ENCODE data around the gene RIPOR3.
"Not testable (repeated sequence)": the region's sequence is repeated elsewhere in the genome, so short reads cannot be mapped to it uniquely, and the experiment has no call there.

RIPOR3 gene

DNA sequence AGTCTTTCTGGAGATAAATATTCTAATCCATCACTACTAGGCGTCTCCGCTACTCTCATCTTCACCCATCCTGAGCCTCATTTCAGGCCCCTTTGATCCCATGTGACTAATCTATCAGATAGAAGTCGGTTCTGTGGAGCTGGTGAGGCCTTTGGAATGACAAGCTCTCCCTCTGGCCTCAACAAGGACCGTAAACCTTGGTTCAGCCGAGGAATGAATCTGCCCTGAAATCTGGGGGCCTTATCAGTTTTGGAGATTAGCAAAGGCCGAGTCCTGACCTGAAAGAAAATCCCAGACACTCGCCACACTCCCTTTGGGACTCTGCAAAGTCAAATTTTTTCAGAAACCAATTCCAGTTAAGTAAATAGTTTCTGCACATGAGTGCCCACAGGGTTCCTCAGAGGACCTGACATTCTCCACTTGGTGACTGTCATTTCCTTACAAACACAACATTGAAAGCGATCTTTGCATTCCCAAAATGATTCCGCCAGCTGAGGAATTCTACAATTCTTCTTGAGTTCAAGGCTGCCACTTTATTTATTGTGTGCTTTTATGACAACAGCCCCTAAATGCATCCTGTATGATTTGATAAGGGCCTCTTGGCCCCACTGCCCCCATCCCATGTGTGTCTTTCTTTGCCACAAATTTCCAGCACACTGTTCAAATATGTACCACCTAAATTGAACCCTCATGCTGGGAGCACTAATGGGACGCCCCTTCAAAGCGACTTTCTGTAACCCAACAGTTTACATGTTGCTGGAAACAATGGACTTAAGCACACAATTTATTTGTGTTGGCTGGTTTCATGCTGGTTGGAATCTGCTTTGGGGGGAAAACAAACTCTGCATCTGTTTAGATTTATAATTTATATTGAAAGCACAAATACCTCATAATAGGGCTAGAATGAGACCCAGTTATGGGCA, 10.0 kb upstream of the RIPOR3 start:
- DNase-seq = no peak

DNA sequence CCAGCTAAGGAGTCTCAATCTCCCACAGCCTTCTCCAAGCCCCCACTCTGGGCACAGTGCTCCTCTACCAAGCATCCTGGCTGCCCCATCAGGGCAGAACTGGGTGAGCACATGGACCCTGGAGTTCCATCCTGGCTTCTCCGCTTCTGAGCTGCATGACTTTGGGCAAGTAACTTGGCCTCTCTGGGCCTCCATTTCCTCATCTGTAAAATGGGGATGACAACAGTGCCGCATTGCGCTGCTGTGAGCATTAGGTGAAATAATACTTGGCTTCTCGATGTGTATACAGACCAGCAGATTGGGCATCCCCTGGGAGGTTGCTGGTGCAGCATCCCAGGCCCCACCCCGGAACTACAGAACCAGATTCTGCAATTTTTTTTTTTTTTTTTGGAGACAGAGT, 8.3 kb upstream of the RIPOR3 start:
- no peak for DNase-seq

DNA sequence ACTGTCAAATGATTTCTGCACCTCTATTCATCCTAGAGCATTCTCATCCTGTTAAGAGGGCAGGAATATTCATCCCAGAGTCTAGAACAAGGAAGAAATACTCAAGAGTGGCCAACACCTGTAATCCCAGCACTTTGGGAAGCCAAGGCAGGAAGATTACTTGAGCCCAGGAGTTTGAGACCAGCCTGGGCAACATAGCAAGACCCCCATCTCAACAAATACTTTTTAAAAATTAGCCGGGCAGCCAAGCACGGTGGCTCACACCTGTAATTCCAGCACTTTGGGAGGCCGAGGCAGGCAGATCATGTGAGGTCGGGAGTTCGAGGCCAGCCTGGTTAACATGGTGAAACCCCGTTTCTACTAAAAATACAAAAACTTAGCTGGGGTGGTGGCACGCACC, 6.9 kb upstream of the RIPOR3 start:
- not testable (repeated sequence) for DNase-seq

DNA sequence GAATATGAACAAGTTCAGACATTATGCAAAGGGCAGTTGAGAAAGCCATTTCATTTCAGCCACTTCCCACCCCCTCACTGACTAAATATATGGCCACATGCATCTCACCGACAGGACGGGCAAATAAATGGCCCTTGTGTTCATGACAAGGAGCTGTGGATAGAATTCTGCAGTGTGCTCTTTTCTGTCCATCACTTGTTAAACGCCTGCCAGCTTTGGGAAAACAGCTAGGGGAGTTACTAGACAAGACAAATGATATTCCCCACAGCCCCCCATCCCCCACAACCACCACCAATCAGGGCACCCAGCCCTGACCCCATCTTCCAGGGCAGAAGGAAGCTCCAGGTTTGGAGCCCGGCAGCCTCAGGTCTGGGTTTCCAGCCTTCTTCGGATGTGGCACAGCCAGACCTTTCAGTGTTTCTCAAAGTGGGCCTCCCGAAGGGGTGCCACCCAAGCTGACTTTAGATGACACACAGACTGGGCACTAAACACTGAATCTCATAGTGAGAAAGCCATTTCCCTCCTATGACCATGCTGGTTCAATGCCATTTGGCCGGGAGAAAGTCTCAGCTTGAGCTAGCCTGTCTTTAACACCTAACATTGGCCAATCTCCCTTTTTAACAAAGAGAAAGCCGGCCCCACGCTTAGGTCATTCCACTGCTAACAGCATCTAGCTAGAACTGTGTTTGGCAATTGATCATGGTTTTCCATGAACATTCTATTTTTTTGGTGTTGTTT, 4.0 kb upstream of the RIPOR3 start:
- DNase-seq = no peak

DNA sequence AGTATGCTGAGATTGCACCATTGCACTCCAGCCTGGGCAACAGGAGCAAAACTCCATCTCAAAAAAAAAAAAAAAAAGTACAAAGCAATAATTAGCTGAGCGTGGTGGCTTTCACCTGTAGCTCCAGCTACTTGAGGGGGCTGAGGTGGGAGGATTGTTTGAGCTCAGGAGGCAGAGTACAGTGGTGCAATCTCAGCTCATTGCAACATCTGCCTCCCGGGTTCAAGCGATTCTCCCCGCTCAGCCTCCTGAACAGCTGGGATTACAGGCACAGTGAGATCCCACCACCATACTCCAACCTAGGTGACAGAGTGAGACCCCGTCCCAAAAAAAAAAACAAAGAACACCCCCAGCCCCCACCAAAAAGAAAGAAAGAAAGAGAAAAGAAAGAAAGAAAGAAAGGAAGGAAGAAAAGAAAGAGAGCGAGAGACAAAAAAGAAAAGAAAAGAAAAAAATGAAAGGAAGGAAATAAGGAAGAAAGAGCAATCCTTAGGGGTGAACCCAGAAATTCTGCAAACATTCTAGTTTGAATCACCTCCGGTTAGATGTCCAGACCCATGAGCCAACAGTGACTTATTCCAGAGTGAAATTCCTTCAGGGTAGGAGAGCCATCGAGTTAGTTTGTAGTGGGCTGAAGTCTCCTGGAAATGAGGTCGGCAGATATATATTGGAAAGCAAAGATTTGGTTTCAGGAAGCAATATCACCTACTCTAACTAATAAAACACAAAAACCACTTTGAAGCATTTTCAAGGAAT, 3.2 kb upstream of the RIPOR3 start:
- no peak for DNase-seq

DNA sequence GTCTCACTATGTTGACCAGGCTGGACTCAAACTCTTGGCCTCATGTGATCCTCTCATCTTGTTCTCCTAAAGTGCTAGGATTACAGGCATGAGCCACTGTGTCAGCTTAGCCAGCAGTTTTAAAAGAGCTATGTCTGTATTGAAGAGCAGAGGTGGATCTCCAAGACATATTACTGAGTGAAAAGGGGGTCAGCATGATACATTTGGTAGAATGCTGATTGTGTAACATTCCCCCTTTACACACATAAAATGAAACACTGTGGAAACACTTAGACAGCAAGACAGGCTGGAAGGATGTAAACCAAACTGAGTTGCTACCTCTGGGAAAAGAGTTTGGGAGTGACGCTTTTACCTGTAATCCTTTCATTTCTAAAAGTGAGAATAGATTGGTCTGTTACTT, 1.7 kb upstream of the RIPOR3 start:
- no peak for DNase-seq

DNA sequence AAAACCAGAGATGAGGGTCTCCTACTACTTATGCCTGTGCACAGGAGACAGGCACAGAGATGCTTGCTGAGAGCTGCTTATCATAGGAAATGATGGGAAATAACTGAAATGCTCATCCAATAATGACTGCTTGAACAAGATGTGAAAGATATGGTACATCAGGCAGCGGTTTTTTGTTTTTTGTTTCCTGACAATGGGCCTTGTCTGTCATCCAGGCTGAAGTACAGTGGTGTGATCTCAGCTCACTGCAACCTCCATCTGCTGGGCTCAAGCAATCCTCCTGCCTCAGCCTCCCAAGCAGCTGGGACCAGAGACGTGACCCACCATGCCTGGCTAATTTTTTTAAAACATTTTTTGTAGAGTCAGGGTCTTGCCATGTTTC, 1.2 kb upstream of the RIPOR3 start:
- DNase-seq = no peak

DNA sequence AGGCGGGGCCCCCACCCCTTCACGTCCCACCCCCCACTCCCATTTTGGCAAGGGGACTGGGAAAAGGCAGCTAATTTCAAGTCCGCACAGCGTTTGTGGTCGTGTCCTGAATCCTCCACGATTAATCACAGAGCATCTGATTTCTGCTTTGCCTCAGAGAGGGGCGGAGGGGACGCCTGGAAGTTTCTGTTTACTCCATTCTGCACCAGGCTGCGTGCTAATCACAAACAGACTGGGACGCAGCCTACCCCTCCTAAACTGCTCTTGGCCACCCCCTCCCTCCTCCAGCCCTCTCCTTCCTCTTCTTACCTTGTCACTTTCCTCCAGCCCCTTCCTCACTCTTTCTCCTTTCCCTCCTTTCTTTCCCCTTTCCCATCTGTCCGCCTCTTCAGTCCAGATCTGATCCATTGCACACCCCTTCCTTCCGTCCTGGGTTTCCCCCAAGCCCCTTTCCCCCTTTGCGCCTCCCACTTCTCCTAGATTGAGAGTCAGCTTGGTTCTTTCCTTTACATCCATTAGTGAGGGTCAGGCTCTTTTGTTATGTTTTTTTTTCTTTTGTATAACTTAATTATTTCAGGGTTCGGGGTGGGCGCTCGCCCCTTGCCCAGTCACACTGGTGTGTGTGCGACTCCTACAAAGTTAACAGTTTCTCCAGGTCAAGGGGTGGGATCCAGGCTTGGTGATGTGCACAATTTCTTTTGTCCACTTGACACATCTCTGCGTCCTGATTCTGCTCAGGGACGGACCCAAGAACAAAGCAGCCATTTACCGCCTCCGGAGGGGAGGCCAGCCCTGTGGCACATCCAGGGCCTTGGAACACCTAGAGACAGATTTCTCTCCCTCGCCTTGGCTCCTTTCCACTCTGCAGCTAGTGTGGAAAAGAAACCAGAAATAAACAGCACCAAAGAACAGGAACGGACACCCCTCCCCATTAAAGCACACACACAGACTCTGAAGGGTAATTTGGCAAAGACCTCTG, 520 bp upstream of the RIPOR3 start:
- DNase-seq = peak in 1 of 2 experiments; percentile 24

DNA sequence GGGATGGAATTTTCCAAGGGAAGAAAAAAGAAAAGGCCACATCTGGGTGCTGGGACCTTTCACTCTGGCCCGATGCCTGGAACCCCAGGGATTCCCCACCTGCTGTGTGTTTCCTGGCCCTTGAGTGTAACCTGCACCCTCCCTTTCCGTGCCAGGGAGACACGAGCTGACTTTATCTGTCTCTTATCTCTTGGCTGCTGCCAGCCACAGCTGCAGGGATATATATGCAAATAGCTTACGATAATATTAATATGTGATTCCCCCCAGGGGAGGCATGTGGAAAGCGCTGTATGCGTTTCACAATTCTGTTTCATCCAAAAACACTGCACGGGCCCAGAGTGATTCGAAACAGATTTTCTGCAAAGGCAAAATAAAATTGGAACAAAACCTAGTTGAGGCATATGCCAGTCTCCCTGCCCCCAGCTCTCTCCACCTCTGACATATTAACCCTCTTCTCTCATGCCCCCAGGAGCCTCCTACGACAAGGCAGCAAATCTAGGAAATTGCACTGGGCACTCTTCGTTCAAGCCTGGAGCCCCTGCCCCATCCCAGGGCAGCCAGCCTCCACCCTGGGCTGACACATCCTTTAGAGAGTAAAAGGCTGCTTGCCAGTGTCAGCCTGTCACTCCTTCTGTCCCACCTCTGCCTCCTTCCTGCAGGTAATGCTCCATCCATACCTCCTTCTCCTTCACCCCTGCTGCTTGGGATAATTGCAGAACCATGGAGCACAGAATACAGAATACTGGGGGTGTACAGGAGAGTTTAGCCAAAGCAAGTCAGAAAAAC, 1.3 kb downstream of the RIPOR3 start:
- DNase-seq = peak; percentile 94 to 95

DNA sequence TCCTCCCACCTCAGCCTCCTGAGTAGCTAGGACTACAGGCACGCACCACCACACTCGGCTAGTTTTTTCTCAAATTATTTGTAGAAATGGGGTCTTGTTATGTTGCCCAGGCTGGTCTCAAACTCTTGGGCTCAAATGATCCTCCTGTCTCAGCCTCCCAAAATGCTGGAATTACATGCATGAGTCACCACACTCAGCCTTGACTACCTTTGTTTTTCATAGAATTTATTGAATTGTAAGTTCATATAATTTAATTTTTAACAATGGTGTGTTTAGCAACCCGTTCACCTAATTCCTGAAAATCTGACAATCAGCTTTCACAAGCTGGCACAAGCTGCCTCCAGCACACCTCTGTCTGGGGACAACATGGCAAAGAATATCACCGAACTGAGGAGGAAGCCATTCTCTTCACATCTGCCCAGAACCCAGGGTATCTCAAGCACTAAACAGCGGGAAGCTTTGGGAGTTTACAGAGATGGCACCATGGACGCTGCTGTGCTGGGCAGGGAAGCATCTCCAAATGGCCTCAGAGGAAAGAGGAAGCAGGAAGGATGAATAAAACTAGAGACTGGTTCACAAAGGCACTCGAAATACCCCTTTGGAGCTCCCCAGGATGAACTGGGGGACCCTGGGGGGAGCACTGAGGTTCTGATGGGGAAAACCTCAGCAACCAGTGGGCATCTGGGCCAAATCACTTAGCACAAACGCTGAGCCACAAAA, 2.9 kb downstream of the RIPOR3 start:
- DNase-seq = no peak

DNA sequence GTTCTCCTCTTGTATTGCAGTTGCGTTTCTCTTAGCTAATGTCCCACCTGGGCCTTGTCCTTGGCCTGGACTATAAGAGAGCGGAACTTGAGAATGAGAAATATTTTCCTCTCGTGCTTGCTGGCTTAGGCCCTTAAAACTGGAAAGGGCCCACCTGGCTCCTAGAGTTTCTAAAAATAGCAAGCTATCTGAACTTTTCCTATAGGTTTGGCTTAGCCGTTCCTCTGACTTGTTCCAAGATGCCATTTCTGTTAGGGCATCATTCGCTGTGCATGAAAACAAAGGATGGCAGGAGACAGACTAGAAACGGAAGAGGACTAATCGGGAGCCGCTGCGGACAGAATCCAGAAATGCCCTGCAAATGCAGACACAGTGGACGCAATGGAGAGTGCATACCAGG, 4.5 kb downstream of the RIPOR3 start:
- no peak for DNase-seq

DNA sequence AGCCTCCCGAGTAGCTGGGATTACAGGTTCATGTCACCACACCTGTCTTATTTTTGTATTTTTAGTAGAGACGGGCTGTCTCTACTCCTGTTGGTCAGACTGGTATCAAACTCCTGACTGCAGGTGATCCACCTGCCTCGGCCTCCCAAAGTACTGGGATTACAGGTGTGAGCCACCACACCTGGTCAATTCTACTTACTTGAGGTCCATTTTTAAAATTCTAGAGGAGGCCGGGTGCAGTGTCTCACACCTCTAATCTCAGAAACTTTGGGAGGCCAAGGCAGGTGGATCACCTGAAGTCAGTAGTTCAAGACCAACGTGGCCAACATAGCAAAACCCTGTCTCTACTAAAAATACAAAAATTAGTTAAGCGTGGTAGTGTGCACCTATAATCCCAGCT, 7.8 kb downstream of the RIPOR3 start:
- DNase-seq = no peak

DNA sequence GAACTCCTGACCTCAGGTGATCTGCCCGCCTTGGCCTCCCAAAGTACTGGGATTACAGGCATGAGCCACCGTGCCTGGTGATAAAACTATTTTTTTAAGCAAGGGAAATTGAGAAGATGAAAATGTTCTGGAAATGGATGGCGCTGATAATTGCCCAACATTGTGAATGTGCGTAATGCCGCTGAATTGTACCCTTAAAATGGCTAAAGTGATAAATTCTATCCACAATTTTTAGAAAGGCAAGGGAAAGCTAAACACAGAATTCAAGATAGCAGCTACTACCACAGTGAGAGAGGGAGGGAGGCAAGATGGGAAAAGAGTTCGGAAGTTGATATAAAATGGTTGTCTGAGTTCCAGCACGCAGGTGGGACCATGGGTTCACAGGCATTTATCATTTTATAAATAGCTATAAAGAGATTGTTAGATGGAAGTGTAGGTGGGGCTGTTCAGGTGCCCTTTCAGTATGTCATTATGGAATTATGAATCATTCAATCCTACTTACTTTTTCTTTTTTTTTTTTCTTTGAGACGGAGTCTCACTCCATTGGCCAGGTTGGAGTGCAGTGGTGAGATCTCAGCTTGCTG, 8.3 kb downstream of the RIPOR3 start:
- no peak for DNase-seq

DNA sequence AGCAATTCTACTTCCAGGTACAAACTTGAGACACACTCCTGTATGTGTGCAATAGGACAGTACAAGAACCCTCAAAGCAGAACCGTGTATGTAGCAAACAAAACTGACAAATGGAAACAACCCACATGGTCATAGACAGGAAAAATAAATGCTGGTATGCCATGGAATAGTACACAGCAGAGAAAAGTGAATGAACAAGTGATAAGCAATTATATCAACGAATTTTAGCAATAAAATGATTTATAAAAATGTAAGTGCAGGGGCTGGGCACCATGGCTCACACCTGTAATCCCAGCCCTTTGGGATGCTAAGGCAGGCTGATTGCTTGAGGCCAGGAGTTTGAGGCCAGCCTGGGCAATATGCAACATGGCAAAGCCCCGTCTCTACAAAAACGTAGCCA, 9.3 kb downstream of the RIPOR3 start:
- no peak for DNase-seq

DNA sequence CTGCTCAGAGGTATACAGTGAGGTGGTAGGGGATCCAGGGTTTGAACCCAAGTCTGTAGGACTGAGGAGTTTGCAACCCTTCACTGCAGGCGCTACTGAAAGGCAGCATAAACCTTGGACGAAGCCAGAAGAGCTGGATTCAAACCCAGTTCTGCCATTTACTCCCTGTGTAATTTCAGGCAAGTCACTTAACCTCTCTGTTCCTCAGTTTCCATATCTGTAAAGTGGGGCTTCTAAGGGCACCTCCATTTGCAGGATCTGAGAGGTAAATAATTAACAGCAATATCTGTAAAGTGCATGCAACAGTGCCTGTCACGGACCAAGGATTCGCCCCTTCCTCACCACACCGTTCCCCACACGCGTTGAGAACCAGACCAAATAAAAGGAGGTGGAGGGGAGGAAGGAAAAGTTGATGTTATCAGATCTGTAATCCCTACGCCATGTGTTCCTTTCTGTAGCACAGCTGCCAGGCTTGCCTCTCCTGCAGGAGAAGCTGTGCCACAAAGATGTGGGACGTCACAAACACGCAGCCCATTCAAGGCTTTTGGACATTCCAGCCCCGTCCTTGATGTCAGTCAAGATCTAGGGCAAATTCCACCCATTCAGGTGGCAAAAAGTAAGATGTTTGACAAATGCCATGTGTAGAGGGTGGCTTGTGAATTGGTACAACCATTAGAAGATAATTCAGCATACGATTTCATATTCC, 9.8 kb downstream of the RIPOR3 start:
- no peak for DNase-seq

DNA sequence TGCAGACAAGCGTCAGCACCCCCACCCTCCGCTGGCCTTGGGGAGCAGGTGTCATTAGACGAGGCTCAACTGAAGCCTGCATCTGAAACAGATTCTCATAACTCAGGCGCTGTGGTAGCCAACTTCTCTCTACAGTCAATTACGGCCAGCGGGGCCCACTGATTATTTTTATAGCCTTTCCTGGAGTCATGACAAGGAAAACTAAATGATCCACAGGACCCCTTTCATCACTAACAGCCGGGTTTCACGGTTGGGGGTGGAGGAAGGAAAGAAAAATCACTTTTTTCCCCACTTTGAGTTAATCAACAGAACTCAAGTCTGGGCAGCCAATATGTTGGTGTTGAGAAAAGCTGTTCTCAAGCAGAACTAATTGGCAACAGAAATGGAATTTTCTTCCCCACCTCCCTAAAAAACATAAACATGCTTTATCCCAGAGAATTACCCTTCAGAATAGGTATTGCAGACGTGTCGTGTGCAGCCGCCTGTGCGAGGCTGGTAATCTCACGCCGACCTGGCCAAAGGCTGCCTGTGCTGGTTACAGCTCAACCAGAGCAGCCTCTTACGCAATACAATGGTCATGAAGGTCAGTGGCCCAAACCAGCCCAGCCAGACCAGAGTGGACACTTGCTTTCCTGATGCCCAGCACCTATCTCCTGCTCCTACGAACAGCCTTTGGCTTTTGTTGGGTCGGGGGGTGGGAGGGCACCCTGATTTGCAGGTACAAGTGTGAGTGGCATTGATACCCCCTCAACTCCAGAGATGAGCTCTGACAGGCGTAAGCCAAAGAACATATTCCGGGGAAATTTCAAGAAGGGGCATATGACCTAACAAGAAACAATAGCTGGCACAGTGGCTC, 11.0 kb downstream of the RIPOR3 start:
- no peak for DNase-seq

DNA sequence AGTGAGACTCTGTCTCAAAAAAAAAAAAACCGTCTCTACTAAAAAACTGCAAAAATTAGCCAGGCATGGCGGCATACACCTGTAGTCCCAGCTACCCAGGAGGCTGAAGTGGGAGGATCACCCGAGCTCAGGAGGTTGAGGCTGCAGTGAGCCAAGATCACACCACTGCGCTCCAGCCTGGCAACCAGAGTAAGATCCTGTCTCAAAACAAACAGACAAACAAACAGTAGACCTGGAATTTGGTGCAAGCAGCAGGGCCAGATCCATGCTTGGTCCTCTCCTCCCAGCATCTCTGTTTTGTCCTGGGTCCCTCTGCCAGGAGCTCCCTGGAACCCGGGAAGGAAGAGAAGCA, 11.6 kb downstream of the RIPOR3 start:
- no peak for DNase-seq

DNA sequence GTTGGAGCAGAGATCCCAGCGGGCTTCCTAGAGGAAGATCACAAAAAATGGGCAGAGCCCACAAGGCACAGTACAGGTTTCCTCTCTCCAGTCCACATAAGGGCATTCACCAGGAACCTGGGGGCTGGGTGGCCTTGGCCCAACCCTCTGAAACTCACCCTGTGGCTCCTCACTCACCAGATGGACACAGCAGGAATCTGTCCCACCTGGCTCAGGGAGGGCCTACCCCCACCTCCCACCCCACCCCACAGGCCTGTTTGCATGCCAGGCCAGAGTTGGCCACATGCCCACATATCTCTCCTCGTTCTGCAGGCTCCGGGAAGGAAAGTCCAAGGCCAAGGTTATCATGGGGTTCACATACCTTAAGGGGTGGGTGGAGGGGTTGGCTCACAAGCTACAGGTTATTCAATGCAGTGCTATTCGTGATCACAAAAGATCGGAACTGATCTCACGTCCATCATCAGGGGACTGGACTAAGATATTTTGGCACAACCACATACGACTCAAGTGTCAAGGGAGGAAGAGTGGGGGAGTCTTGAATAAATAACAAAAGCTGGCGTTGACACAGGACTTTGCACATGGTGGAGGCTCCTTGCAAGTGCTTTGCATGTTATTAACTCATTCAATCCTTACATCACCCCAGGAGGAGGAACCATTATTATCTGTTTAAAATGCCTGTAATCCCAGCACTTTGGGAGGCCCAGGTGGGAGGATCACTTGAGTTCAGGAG, 13.0 kb downstream of the RIPOR3 start:
- DNase-seq = no peak

All from NCI-H526 (cell line).